Gastroesophageal sphincter (tissue), 3 donors: ENCODE results near the gene GRHL1.

Experiments used
- CTCF ChIP-seq, 4 experiments: fragments of 200-600 bp in 2 of 4; fragments of 450-650 bp in 2 of 4; sonication (generic) in 1 of 4; IDR thresholded peaks; one replicate each; pipeline ENCODE4 v1.5.1; 2017 to 2019; ENCODE audit warnings: antibody characterized with exemption in 4 of 4, mild to moderate bottlenecking in 2 of 4, moderate library complexity in 2 of 4
- POLR2A ChIP-seq, 2 donors: fragments of 450-650 bp; IDR thresholded peaks; one replicate each; pipeline ENCODE4 v1.6.1; 2017; ENCODE audit warnings: antibody characterized with exemption in 2 of 2, mild to moderate bottlenecking in 2 of 2, moderate library complexity in 1 of 2
- POLR2AphosphoS5 ChIP-seq: sonication (generic); formaldehyde crosslinking; IDR thresholded peaks from one replicate; pipeline ENCODE4 v1.6.1; 2017; ENCODE audit warnings: antibody characterized with exemption

- TF ChIP-seq CTCF (IDR thresholded peaks at IDR 0.05) (no peak), POLR2A (IDR thresholded peaks at IDR 0.05) (no peak), POLR2AphosphoS5 (no peak)
Measured at GRCh38 chr2:10009271-10009810, 57.8 kb downstream of the GRHL1 start.
